ENCODE data around the gene RHOBTB1.

The RHOBTB1 gene

DNA sequence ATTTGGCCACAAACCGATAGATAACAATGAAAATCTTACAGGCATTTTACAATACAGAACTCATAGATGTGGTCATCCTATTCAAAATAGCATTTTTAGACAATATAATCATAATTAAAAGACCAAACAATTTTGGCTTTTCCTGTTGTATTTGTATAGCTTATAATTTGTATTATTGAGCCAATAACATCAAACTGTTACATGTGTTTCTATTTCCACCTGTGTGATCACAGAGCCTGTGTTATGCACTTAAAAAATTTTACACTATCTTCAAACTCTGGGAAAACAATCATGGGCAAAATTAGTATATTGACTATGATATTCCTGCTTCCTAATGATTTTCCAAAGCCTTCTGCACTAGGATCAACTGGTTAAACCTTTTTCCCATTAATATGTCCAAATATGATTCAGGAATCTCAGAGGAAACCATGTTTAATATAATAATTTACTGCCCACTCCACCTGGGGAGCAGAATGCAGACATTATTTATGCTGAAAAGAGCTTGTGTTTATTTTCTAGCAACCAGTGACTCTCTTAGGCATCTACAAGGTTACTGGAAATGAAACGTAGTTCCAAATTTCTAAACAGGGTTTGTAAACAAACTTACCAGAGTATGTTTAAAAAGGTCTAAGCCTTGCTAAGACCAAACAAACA lies 1.7 kb downstream of the RHOBTB1 start:
- no peak for DNase-seq (ENCODE audit: low spot score)

GRCh38 chr10:60940446-60940845 lies 3.5 kb downstream of the RHOBTB1 start:
- no peak for DNase-seq (ENCODE audit: low spot score)

DNA sequence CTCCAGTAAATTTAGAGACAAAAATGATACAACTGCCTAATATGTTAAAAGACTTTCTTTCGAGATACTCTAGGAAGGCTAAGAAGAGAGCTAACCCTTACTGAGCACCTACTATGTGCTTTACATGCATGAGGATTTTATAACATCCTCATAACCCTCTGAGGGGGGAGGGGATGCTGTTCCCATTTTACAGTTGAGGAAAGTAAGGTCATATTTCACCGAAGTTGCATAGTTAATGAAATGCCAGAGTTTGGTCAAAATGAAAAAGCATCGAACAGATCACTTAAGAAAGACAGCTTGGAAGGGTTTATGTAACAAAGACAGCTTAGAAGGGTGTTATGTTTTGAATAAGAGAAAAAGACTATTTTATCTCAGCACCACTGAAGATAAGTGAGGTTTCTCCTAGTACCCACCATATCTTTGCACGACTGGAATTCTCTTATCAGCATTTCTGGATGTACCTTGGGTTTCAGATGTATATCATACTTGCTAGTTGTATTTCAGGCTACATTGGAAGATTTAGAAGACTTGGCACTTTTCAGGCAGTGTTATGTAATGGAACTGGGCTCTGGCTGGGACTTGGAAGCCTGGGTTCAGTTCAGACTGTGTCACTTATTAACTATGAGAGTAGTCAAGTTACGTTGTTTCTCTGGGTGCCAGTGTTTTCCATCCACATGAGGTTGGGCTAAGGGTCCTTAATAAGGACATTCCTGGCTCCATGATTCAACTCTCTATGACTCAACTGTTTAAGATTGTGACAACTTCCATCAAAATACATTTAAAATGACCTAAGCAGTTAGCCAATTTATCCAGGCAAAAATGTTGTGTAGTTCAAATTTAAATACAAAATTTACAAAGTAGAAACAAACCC lies 6.0 kb downstream of the RHOBTB1 start:
- peak; percentile 40 for DNase-seq (ENCODE audit: low spot score)

DNA sequence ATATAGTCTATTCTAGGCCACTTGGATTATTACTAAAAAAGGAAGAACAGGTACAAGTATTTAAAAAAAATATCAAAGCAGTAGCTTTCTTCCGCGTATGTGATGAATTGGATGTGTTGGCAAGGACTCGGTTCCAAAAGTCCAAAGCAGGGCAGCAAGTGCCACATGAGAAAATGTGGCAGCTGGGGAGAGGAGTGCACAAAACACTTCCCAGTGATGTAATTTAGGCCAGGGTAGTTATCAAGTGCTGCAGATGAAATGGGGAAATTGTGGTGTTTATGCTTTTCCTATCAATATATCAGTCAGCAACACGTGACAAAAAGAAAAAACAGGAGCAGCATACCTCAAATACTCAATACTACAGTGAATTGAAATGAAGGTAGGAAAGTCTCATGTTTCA lies 7.0 kb downstream of the RHOBTB1 start:
- no peak for DNase-seq (ENCODE audit: low spot score)

GRCh38 chr10:60934215-60935175 lies 9.5 kb downstream of the RHOBTB1 start:
- DNase-seq (ENCODE audit: low spot score): no peak

DNA sequence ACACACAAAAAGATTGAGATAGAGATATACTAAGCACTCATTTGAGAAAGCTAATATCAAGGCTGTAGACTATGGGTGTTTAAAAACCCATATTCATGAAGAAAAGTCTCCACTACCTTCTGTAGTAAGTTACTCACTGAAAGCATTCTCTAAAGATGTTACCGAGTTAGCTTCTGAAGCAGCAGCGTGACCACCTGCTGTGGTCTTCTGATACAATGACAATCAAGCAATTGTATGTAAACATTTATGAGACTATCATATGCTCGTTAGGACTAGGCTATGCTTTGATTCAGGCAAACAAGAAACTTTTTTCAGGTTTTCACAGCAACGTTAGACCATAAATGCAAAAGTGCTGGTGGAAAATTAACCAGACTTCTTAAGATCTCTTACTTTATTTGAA lies 11.2 kb downstream of the RHOBTB1 start:
- DNase-seq (ENCODE audit: low spot score): no peak

DNA sequence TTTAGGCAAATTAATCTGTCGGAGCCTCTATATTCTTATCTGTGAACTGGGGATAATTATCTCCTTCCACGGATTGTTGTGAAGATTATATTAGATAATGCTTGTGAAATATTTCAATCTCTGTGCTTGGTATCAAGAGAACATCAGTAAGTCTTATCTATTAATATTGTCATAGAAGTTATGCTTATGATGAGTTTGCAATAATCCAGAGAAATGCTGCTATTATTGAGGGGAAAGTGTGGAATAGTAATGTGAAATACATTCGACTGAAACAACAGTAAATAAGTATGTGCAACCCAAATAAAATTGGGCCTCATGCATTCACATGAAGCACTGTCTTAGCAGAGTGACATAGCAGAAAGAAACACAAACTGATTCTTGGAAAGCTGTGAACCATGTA lies 13.7 kb downstream of the RHOBTB1 start:
- DNase-seq (ENCODE audit: low spot score): no peak

- no peak for DNase-seq (ENCODE audit: low spot score)
These were observed 22.4 kb downstream of the RHOBTB1 start for GRCh38 chr10:60921633-60922032.

GRCh38 chr10:60920479-60920878 lies 23.5 kb downstream of the RHOBTB1 start:
- no peak for DNase-seq (ENCODE audit: low spot score)

GRCh38 chr10:60919551-60919950 lies 24.4 kb downstream of the RHOBTB1 start:
- DNase-seq (ENCODE audit: low spot score): no peak

DNA sequence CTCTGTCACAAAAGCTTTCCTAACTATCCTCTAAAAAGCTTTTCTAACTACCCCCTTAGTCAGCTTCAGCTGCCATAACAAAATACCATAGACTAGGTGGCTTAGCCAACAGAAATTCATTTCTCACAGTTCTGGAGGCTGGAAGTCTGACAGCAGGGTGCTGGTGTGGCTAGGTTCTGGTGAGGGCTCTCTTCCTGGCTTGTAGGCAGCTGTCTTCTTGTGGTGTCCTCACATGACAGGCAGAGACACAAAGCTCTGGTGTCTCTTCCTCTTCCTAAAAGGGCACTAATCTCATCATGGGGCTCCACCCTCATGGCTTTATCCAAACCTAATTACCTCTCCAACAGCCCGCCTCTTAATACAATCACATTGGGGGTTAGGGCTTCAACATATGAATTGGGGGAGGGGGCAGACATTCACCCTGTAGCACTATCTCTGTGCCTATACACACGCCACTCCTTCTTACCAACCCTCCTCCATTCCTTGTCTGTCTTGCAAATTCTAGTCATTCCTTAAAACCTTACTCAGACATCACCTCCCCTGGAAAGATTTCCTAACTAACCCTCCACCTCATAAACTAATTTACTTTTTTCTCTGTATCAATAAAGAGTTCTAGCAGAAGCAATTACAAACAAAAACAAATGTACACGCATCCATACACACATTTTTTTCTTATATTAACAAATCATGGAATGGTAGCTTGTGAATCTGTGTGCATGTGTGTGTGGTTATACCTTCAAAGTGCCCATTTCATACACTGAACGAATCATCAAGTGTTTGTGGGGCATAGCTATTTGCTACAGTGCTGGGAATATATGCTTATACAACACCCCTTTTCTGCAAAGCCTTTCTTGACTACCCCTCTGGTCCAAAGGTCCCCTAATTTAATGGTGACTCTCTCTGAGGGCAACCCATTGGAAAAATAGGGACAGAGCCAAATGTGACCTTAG lies 26.4 kb downstream of the RHOBTB1 start:
- DNase-seq (ENCODE audit: low spot score): no peak

- no peak for DNase-seq (ENCODE audit: low spot score)
These were observed 28.0 kb downstream of the RHOBTB1 start for GRCh38 chr10:60916025-60916424.

DNA sequence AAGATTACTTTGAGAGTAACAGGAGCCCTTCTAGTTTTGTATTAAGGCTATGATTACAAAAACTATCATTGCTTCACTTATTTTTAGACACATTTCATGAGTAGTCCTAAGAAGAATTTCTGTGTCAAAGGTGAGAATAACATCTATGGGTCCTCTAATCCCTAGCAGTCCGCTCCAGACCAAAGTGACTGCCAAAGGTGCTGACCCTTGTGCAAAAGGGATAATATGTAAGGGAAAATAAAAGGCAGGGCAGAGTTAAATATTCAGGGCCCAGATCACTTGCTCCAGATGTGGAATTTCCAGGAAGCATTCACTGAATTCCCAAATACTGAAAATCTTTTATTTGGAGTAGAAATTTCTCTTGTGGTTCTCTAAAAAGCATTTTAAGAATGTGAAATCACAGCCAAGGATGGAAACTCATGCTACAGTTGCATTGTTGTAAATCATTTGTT lies 29.3 kb downstream of the RHOBTB1 start:
- DNase-seq (ENCODE audit: low spot score): peak; percentile 87

GRCh38 chr10:60913657-60914056 lies 30.3 kb downstream of the RHOBTB1 start:
- no peak for DNase-seq (ENCODE audit: low spot score)

DNA sequence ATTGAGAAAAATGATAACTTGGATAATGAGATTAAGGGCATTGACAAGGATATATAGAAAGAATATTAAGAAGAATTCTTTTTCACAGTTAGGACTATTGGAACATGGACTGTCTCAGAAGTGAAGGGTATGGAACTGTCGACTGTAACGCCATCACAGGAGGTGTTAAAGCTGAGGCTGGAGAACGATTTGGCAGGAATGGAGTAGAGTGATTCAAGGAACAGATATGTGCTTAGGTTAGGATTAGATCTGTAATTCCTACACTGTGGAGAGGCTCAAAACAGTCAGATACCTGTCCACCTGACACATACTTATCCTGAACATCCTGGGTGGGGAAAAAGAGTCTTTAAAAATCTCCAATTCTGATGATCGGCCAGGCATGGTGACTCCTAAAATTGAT lies 30.9 kb downstream of the RHOBTB1 start:
- no peak for DNase-seq (ENCODE audit: low spot score)

DNA sequence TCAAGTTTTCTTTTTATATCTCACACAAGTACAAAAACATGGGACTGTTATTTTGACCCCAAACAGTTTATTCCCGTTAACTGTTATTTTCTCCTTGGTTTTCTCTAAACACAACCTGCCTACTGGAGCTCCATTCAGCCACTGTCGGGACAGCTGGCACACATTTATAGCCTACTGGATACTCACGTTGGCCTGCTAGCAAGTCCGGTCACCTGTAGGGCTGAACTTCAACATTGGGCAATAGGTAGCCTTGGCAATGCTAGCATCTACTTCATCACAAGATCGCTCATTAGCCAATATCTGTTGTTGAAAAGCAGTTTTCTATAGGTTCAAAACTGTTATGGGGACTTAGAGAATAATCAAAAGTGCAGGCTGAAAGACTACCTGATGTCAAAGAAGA lies 32.3 kb downstream of the RHOBTB1 start:
- no peak for DNase-seq (ENCODE audit: low spot score)

DNA sequence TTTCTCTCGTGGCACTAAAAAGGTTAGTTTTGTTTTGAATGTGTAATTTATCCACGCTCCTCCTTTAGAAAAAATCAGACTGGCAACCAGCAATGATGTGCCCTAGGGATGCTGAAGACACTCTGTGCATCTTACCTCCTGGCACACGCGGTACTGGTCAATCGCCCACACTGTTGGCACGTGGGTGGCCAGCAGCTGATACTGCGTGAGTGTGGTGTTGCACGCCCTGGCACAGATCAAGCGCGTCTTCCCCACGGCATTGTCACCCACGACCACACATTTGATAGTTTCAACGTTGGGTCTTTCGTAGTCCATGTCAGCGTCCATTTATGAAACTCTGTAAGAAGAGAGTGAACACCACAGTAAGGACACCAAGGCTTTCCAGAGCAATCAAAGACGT lies 32.8 kb downstream of the RHOBTB1 start:
- DNase-seq (ENCODE audit: low spot score): no peak

- no peak for DNase-seq (ENCODE audit: low spot score)
These were observed 33.4 kb downstream of the RHOBTB1 start for GRCh38 chr10:60910543-60910942.

DNA sequence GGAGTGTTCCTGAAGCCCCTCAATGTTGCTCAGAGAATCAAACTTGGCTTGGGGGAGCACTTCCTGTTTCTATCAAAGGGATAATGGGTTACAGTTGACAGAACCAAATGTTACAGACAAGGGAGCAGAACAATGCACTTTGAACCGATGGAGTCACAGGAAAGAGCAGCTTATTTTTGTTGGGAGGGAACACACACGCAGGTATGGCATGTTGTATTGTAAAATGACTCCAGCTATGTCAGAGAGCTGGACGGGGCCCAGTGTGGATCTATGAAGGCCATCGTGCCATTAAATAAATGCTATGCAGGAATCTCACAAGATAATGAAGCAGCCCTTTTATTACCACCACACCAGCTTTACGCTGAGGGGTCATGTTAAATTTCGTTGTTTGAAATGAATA lies 35.1 kb downstream of the RHOBTB1 start:
- no peak for DNase-seq (ENCODE audit: low spot score)

- DNase-seq (ENCODE audit: low spot score): no peak
These were observed 36.0 kb downstream of the RHOBTB1 start for GRCh38 chr10:60908031-60908430.

GRCh38 chr10:60907236-60907635 lies 36.7 kb downstream of the RHOBTB1 start:
- DNase-seq (ENCODE audit: low spot score): no peak

All from AG08395 (cell line).